Activated CD8-positive, alpha-beta T cell treated with anti-CD3 and anti-CD28 coated beads, Interleukin-2, amount 10 ng/mL, durations not matched to agents 7 days and 5 days (primary cell): Measurements from ENCODE around the gene PRSS57. TPM values are rescaled to one million over a fixed set of nuclear protein-coding genes. Genes with fewer than 3 reads are reported as not detected.
"Not testable (repeated sequence)": the region's sequence is repeated elsewhere in the genome, so short reads cannot be mapped to it uniquely, and the experiment has no call there.

ENCODE experiments used
- ATAC-seq: fragments of 150-1000 bp; cut with Tn5 transposase; one replicate; pipeline ENCODE4 v1.10.0; 2021; ENCODE audit warnings: moderate library complexity
- CTCF ChIA-PET: fragments of 350-600 bp; sonication (Branson Sonifier 250); formaldehyde crosslinking; loops from one replicate; lab custom pipeline; 2021; ENCODE audit warnings: antibody characterized with exemption; lab: Charles Lee
- POLR2A ChIA-PET: fragments of 350-600 bp; sonication (Branson Sonifier 250); formaldehyde crosslinking; loops from one replicate; lab custom pipeline; 2021; ENCODE audit warnings: antibody characterized with exemption; lab: Charles Lee
- DNase-seq: peaks from one replicate; pipeline ENCODE4 v3.0.0-alpha.2; 2020
- H3K27ac Mint-ChIP-seq: one replicate; pipeline ENCODE4 v1.8.0; 2021; ENCODE audit warnings: mild to moderate bottlenecking, mixed read lengths
- H3K27me3 Mint-ChIP-seq: one replicate; pipeline ENCODE4 v1.8.0; 2021; ENCODE audit warnings: low read depth, mixed read lengths
- H3K36me3 Mint-ChIP-seq: one replicate; pipeline ENCODE4 v1.8.0; 2021; ENCODE audit warnings: low read depth, mixed read lengths
- H3K4me1 Mint-ChIP-seq: one replicate; pipeline ENCODE4 v1.8.0; 2021; ENCODE audit warnings: low read depth, mixed read lengths
- H3K4me3 Mint-ChIP-seq: one replicate; pipeline ENCODE4 v1.8.0; 2021; ENCODE audit warnings: mild to moderate bottlenecking, mixed read lengths
- H3K9me3 Mint-ChIP-seq: one replicate; pipeline ENCODE4 v1.8.0; 2022; ENCODE audit warnings: mixed read lengths; ENCODE audit not compliant: insufficient read depth
- total RNA-seq, 2 experiments: library from RNA; stranded (reverse); gene quantifications; one replicate each; pipeline ENCODE4 v1.2.3, GENCODE V29; 2021

PRSS57 gene
- total RNA-seq: not detected

DNA sequence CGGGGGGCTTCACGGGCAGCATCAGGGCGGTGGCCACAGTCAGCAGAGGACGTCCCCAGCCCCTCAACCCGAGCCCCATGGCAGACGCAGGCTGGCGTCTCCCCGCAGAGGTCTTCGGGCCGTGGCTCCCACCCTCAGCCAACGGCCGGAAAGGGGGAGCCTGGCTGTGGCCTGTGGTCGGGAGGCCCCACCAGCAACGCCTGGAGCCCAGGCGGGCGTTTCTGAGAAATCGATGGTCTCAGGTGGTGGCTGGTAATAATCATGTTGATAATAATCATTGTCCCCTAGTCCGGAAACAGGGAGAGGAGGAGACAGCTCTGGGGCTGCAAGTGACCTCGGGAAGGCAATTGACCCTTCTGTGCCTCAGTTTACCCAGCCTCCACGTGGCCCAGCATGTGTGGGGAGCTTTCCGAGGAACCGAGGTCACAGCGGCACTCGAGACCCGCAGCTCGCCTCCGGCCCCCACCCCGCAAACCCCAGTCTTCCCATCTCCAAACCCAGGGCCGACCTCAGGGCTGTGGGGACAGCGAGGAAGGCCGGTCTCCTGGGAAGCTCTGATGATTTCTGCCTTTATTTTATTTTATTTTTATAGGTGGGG lies at the start of gene PRSS57:
TSS of gene PRSS57 (minus strand) at position 101 of the 598 bp plus-strand sequence. CDS start at position 79, 22 bp downstream.
- peaks cover 10% of the 10 kb centered on the region for H3K27me3 Mint-ChIP-seq
- H3K9me3 Mint-ChIP-seq: no peaks in the 10 kb centered on the region
- ChIA-PET POLR2A (no interaction called here), CTCF (no interaction called here)
- DNase-seq (no peak), ATAC-seq (peak; percentile 44)
- H3K27ac Mint-ChIP-seq: no peak within 1 kb of the TSS
- H3K36me3 Mint-ChIP-seq: no peaks in the 10 kb centered on the region
- H3K4me1 Mint-ChIP-seq: peaks cover 12% of the 10 kb centered on the region
- H3K4me3 Mint-ChIP-seq: no peak within 1 kb of the TSS

DNA sequence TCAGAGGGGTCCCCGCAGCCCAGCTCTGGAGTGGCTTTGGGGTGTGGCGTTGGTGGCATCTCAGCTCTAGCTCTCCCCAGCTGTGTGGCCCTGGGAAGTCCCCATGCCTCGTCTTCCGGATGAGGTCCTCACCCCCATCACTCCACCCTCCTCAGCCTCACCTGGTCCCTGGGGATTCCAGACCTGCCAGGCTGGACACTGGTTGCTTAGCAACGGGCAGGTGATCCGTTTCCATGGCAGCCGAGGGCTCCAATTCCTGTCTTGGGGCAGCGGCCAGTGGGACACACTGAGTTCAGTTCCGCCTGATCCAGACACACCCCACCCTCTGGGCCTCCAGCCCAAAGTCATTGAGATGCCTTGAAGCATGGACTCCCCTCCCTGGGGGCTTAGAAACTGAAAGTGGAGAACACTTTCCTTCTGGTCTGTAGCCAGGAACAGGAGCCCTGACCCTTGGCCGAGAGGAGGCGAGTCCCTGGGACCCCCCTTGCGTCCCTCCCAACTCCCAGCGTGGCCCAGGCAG lies 48.0 kb upstream of the PRSS57 start:
- Mint-ChIP-seq H3K4me1 (no peaks in the 10 kb centered on the region), H3K4me3 (no peak overlapping the region), H3K27me3 (no peaks in the 10 kb centered on the region), H3K27ac (no peak overlapping the region), H3K9me3 (no peaks in the 10 kb centered on the region), H3K36me3 (peaks cover 2% of the 10 kb centered on the region)
- no peak for ATAC-seq
- no peak for DNase-seq
- ChIA-PET POLR2A (no interaction called here), CTCF (no interaction called here)

DNA sequence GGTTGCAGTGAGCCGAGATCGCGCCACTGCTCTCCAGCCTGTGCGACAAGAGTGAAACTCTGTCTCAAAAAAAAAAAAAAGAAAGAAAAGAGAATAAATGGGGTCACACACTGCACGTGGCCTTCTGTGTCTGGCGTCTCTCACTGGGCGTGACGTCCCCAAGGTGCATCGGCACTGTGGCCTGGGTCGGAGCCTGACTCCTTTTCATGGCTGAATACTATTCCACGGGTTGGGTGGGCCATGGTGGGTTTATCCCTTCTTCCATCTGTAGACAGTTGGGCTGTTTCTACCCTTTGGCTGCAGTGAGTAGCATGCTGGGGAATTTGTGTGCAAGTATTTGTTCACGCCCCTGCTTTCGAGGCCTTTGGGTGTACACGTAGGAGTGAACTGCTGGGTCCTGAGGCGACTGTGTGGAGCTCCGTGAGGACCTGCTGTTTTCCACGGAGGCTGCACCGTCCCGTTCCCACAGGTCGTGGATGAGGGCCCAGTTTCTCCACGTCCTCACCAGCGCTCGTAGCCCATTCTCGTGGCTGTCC lies 47.4 kb upstream of the PRSS57 start:
- no peak for ATAC-seq

DNA sequence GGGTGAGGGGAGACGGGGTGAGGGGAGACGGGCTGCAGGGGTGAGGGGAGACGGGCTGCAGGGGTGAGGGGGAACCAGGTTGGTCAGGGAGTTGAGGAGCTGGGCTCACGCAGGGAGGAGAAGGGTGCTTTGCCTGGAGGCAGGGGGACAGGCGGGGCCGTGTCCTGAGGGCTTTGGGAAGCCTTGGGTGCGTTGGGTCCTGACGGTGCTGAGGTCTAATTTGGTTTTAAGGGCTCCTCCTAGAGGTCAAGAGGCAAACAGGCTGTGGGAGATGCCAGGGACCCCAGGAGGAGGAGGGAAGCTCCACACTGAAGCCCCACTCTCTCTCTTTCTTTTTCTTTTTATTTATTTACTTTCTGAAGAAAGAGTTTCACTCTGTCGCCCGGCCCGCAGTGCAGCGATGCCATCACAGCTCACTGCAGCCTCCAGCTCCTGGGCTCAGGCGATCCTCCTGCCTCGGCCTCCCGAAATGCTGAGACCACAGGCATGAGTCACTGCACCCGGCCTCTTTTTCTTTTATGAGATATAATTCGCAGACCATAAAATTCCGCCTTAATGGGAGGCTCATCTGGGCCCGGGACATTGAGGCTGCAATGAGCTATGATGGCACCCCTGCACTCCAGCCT lies 46.4 kb upstream of the PRSS57 start:
- H3K36me3 Mint-ChIP-seq: peaks cover 2% of the 10 kb centered on the region
- no peaks in the 10 kb centered on the region for H3K27me3 Mint-ChIP-seq
- ChIA-PET CTCF (no interaction called here), POLR2A (interaction anchor here (0.6 kb wide), 1 partner anchor 38 kb away, joined by 3 read pairs; no protein-coding TSS in a partner anchor)
- peak; percentile 24 for DNase-seq
- no peak overlapping the region for H3K4me3 Mint-ChIP-seq
- H3K9me3 Mint-ChIP-seq: no peaks in the 10 kb centered on the region
- H3K27ac Mint-ChIP-seq: no peak overlapping the region
- H3K4me1 Mint-ChIP-seq: no peaks in the 10 kb centered on the region
- peak; percentile 56 for ATAC-seq

More for the DNA sequence above, 47.4 kb upstream of the PRSS57 start:
- Mint-ChIP-seq H3K36me3 (peaks cover 2% of the 10 kb centered on the region), H3K4me3 (no peak overlapping the region), H3K9me3 (no peaks in the 10 kb centered on the region), H3K27me3 (no peaks in the 10 kb centered on the region), H3K4me1 (no peaks in the 10 kb centered on the region), H3K27ac (no peak overlapping the region)
- no peak for DNase-seq
- POLR2A ChIA-PET: interaction anchor here (0.6 kb wide), 1 partner anchor 39 kb away, joined by 3 read pairs; no protein-coding TSS in a partner anchor
- CTCF ChIA-PET: no interaction called here

DNA sequence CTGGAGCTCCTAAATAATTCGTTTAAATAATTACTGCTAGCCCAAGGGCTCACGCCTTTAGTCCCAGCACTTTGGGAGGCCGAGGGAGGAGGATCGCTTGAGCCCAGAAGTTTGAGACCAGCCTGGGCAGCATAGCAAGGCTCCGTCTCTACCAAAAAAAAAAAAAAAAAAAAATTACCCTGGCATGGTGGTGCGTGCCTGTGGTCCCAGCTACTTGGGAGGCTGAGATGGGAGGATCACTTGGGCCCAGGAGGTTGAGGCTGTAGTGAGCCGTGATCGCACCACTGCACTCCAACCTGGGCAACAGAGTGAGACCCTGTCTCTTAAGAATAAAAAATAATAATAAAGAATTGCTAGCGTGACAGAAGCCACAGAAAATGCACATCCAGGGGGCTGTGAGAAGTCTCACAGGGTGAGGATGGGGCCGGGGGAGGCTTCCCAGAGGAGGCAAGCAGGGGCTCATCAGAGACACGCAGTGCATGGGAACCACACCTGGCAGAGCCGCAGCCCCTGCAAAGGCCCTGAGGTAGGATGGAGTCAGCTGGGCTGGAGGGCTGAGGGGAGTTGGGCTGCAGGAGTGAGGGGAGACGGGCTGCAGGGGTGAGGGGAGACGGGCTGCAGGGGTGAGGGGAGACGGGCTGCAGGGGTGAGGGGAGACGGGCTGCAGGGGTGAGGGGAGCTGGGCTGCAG lies 45.7 kb upstream of the PRSS57 start:
- H3K4me3 Mint-ChIP-seq, H3K27me3 Mint-ChIP-seq, H3K4me1 Mint-ChIP-seq, H3K9me3 Mint-ChIP-seq, POLR2A ChIA-PET, H3K36me3 Mint-ChIP-seq, H3K27ac Mint-ChIP-seq, ATAC-seq, DNase-seq: not testable (repeated sequence)
- CTCF ChIA-PET: interaction anchor here (0.7 kb wide), 1 partner anchor 83 kb away, joined by 4 read pairs; no protein-coding TSS in a partner anchor

DNA sequence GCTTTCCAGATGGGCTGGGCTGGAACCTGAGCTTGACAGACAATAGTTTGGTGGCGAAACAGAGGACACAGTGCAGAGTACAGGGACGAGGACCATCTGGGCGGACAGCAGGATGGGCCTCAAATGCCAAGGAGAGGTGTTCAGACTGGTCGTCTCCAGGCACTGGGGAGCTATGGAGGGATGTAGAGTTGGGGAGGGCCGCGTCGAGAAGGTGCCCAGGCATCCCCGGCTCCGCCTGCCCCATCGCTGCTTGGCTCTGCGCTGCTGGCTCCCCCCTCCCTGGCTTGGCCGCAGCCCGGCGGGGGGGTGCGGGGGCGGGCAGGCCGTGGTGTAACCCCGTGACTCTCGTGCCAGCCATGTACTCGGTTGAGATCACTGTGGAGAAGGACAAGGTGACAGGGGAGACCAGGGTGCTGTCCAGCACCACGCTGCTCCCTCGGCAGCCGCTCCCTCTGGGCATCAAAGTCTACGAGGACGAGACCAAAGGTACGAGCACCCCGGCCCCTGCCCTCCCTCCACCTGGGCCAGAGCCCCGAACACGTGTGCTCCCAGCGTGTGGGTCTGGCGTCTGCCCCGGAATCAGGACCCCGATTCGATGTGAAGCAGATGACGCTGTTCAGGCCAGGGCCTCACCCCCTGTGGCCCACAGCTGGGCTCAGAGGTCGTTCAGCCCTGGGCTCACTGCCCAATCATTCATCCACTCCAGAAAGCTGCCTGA lies 44.9 kb upstream of the PRSS57 start:
- H3K27me3 Mint-ChIP-seq: no peaks in the 10 kb centered on the region
- H3K4me1 Mint-ChIP-seq: no peaks in the 10 kb centered on the region
- DNase-seq (no peak), ATAC-seq (no peak)
- ChIA-PET CTCF (interaction anchor here (0.7 to 0.9 kb wide), 2 partner anchors 60 to 83 kb away, joined by 3 to 4 read pairs; no protein-coding TSS in a partner anchor), POLR2A (interaction anchor here (1.1 kb wide), 1 partner anchor 21 kb away, joined by 4 read pairs; no protein-coding TSS in a partner anchor)
- no peak overlapping the region for H3K27ac Mint-ChIP-seq
- H3K9me3 Mint-ChIP-seq: no peaks in the 10 kb centered on the region
- no peak overlapping the region for H3K4me3 Mint-ChIP-seq
- no peaks in the 10 kb centered on the region for H3K36me3 Mint-ChIP-seq

DNA sequence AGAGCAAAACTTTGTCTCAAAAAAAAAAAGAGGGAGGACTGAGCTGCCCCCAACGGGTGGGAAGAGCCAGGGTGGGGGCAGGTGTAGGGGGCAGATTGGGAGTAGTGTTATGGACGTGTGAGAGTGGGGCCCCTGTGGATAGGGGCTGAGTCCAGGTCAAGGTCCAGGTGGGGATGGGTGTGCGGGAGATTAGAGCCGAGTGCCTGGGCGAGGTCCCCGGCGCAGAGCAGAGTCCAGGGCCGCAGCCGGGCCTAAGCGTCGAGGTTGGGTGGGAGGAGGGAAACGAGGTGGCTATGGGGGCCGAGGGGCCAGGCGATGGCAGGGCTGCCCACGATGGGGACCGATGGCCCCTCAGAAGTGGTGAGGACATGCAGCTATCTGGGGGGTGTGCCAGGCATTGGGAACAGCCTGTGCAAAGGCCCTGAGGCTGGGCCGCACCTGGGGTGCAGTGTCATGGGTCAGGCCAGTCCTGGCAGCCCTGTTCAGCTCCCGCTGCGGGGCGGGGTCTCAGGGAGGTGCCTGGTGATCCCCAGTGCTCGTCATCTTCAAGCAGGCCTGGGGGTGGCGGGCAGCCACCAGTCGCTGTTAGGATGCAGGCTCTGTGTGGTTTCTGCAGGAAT lies 43.4 kb upstream of the PRSS57 start:
- POLR2A ChIA-PET: no interaction called here

DNA sequence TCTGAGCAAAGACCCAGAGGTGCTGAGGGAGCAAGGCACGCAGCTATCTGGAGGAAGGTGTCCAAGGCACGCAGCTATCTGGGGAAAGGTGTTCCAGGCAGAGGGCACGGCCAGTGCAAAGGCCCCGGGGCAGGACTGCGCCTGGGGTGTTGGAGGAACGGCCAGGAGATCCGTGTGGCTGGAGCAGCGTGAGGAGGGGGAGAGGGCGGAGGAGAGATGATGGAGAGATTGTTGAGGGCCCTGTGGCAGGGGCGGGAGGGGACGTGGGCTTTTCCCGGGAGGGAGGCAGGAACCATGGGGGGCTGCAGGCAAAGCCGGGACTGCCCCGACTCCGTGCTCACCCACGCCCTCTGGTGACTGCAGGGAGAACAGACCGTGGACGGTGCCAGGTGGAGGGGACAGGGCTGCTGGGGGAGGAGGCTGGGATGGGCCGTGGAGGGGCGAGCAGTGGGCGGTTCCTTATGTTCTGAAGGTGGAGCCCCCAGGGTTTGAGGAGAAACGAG lies 42.4 kb upstream of the PRSS57 start:
- ATAC-seq: peak; percentile 59
- CTCF ChIA-PET: interaction anchor here (0.8 kb wide), 1 partner anchor 74 kb away, joined by 3 read pairs; the partner anchor contains the start of gene RNF126
- POLR2A ChIA-PET: no interaction called here
- Mint-ChIP-seq H3K27me3 (peaks cover 2% of the 10 kb centered on the region), H3K9me3 (no peaks in the 10 kb centered on the region), H3K36me3 (no peaks in the 10 kb centered on the region), H3K4me3 (no peak overlapping the region), H3K4me1 (peaks cover 11% of the 10 kb centered on the region), H3K27ac (no peak overlapping the region)
- DNase-seq: peak; percentile 65

More for the DNA sequence above, 43.4 kb upstream of the PRSS57 start:
- DNase-seq (no peak), ATAC-seq (no peak)
- Mint-ChIP-seq H3K4me1 (peaks cover 4% of the 10 kb centered on the region), H3K9me3 (no peaks in the 10 kb centered on the region), H3K27ac (no peak overlapping the region), H3K4me3 (no peak overlapping the region), H3K27me3 (peaks cover 2% of the 10 kb centered on the region), H3K36me3 (no peaks in the 10 kb centered on the region)
- CTCF ChIA-PET: no interaction called here

DNA sequence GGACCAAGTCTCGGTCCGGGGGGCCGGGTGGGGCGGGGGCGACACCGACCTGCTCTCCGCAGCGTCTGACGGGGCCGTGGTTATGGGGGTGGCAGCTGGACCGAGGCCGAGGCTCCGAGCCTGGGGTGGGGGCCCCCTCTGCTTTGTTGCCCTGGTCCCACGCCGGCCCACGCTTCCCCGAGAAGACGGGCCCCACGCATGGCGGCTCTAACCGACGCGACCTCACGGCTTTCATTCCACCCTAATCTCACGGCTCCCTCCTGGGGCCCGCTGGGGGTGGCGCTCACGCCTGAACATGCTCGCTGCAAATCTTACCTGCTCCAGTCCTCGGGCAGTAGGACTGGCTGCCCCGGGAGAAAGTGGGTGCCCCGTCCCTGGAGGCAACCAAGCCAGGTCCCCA lies 40.9 kb upstream of the PRSS57 start:
- POLR2A ChIA-PET: no interaction called here
- ATAC-seq (no peak), DNase-seq (no peak)
- Mint-ChIP-seq H3K27ac (no peak overlapping the region), H3K4me3 (no peak overlapping the region), H3K4me1 (peaks cover 16% of the 10 kb centered on the region), H3K36me3 (no peaks in the 10 kb centered on the region), H3K27me3 (peaks cover 2% of the 10 kb centered on the region), H3K9me3 (no peaks in the 10 kb centered on the region)
- CTCF ChIA-PET: no interaction called here

DNA sequence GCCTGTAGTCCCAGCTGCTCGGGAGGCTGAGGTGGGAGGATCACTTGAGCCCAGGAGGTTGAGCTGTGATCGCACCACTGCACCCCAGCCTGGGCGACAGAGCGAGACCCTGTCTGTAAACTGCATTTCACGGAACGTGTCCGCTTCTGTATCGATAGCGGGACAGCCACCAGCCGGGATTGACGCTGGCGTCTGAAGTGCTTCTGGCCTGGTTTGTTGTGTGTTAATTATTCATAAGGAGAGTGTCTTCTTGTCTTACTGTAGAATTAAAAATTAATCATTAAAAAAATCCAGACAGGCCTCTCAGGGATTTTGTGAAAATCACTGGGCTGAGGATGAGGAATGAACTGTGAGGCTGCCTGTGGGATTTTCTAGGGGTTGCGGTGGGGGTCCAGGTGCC lies 39.5 kb upstream of the PRSS57 start:
- Mint-ChIP-seq H3K27me3 (peaks cover 2% of the 10 kb centered on the region), H3K9me3 (no peaks in the 10 kb centered on the region), H3K4me1 (peaks cover 16% of the 10 kb centered on the region), H3K27ac (no peak overlapping the region), H3K36me3 (no peaks in the 10 kb centered on the region), H3K4me3 (no peak overlapping the region)
- ChIA-PET CTCF (interaction anchor here (0.6 to 1.4 kb wide), 12 partner anchors 11 to 228 kb away, joined by 3 to 14 read pairs (median 4); partner anchors contain the start of gene RNF126), POLR2A (interaction anchor here (0.6 to 1.0 kb wide), 3 partner anchors 42 to 151 kb away, joined by 3 to 7 read pairs (median 3); no protein-coding TSS in a partner anchor)
- no peak for DNase-seq
- no peak for ATAC-seq
